HepG2 (cell line): ENCODE results near the gene SNAI3. TPM values are rescaled to one million over a fixed set of nuclear protein-coding genes. Genes with fewer than 3 reads are reported as not detected.

Experiments used
- CBX2 ChIP-seq, 2 experiments: fragments of 200-600 bp in 1 of 2; sonication (generic); formaldehyde crosslinking in 1 of 2; IDR thresholded peaks; 2 replicates each; pipeline versions ENCODE4 v1.7.0 to v1.8.1; 2018 to 2022; ENCODE audit warnings: low read depth in 2 of 2, low read length in 1 of 2, mild to moderate bottlenecking in 1 of 2, missing genetic modification reagents in 1 of 2
- CBX5 ChIP-seq: sonication (generic); formaldehyde crosslinking; IDR thresholded peaks from 2 replicates; pipeline ENCODE4 v1.4.0; 2020; ENCODE audit warnings: missing genetic modification reagents, borderline replicate concordance
- HNF1B ChIP-seq: sonication (generic); formaldehyde crosslinking; IDR thresholded peaks from 2 replicates; pipeline ENCODE4 v1.5.1; 2020; ENCODE audit warnings: mild to moderate bottlenecking, moderate library complexity, missing genetic modification reagents
- MLX ChIP-seq: IDR thresholded peaks from 2 replicates; pipeline ENCODE4 v1.6.1; 2016
- MXD1 ChIP-seq: sonication (generic); formaldehyde crosslinking; IDR thresholded peaks from 2 replicates; pipeline ENCODE4 v1.4.0; 2020; ENCODE audit warnings: mild to moderate bottlenecking, missing genetic modification reagents
- PLSCR1 ChIP-seq: sonication (generic); formaldehyde crosslinking; IDR thresholded peaks from 2 replicates; pipeline ENCODE4 v1.5.0; 2020; ENCODE audit warnings: missing genetic modification reagents, mild to moderate bottlenecking, borderline replicate concordance
- POLR2A ChIP-seq, 2 experiments: IDR thresholded peaks; 2 replicates each; pipeline ENCODE4 v1.6.1; 2011; ENCODE audit warnings: low read depth in 2 of 2, low read length in 2 of 2, mild to moderate bottlenecking in 1 of 2, moderate library complexity in 1 of 2; ENCODE audit not compliant: insufficient read depth in 1 of 2
- POLR2AphosphoS5 ChIP-seq: IDR thresholded peaks from 2 replicates; pipeline ENCODE4 v1.6.1; 2012; ENCODE audit warnings: low read depth, low read length
- SAP130 ChIP-seq: IDR thresholded peaks from 2 replicates; pipeline ENCODE4 v1.6.1; 2016; ENCODE audit warnings: low read depth
- TRIM24 ChIP-seq: sonication (generic); formaldehyde crosslinking; IDR thresholded peaks from 2 replicates; pipeline ENCODE4 v1.8.0; 2022; ENCODE audit warnings: mild to moderate bottlenecking, missing genetic modification reagents
- ZBED4 ChIP-seq: sonication (generic); formaldehyde crosslinking; IDR thresholded peaks from 2 replicates; pipeline ENCODE4 v1.4.0; 2020; ENCODE audit warnings: missing genetic modification reagents, borderline replicate concordance
- ZBTB26 ChIP-seq: IDR thresholded peaks from 2 replicates; pipeline ENCODE4 v1.6.1; 2016; ENCODE audit warnings: missing compliant biosample characterization, missing genetic modification reagents, borderline replicate concordance
- ZBTB7A ChIP-seq: sonication (generic); formaldehyde crosslinking; IDR thresholded peaks from 2 replicates; pipeline ENCODE4 v1.8.0; 2022; ENCODE audit warnings: mild to moderate bottlenecking, missing genetic modification reagents
- ZNF136 ChIP-seq: sonication (generic); formaldehyde crosslinking; IDR thresholded peaks from 2 replicates; pipeline ENCODE4 v1.8.1; 2022; ENCODE audit warnings: low read depth, mild to moderate bottlenecking, moderate library complexity, missing genetic modification reagents
- ZNF280D ChIP-seq: sonication (generic); formaldehyde crosslinking; IDR thresholded peaks from 2 replicates; pipeline ENCODE4 v1.5.1; 2020; ENCODE audit warnings: mild to moderate bottlenecking, missing genetic modification reagents
- ZNF282 ChIP-seq: fragments of 450-650 bp; IDR thresholded peaks from 2 replicates; pipeline ENCODE4 v1.6.1; 2018; ENCODE audit not compliant: partially characterized antibody
- polyA plus RNA-seq, 8 experiments: library from polyadenylated mRNA; depleted of rRNA in 3 of 8; stranded (reverse) in 7 of 8; unstranded in 1 of 8; fragments of >200 nt; fragmentation: Illumina TruSeq in 4 of 8; extraction: Trizol in 4 of 8; gene quantifications; 2 replicates each; pipeline versions ENCODE4 v1.2.1 to v1.2.3, GENCODE V29; 2011 to 2016; ENCODE audit warnings: low read depth in 4 of 8, missing spikeins in 1 of 8, mixed read lengths in 1 of 8; ENCODE audit not compliant: insufficient read depth in 1 of 8
- total RNA-seq, 5 experiments: library from RNA; depleted of rRNA; stranded (reverse); fragments of >200 nt; fragmentation: Illumina TruSeq; extraction: Trizol; gene quantifications; 2 replicates each; pipeline ENCODE4 v1.2.3, GENCODE V29; 2016; ENCODE audit warnings: low read depth in 1 of 5

The SNAI3 gene
- total and polyA plus RNA-seq, 2 of the 13 experiments (the other 11 are each of a cell fraction or from before 2014, with no cell fraction given), result 0.09 to 0.18 TPM

GRCh38 chr16:88649195-88649923 lies 36.9 kb downstream of the SNAI3 start (continued):
- TF ChIP-seq ZNF280D (CRISPR knock-in tag) (no peak), MLX (CRISPR knock-in tag) (no peak), ZBTB26 (CRISPR knock-in tag) (no peak), ZNF136 (CRISPR knock-in tag) (no peak), HNF1B (CRISPR knock-in tag) (peak; percentile 75), ZBED4 (CRISPR knock-in tag) (no peak; the same call in 1 of the 2 replicates), CBX5 (CRISPR knock-in tag) (no peak), CBX2 (IDR thresholded peaks at IDR 0.05; ENCODE audit: low read depth, low read length) (no peak), CBX2 (CRISPR knock-in tag; IDR thresholded peaks at IDR 0.05; ENCODE audit: low read depth) (no peak), ZBTB7A (CRISPR knock-in tag) (no peak), TRIM24 (CRISPR knock-in tag) (no peak), PLSCR1 (no peak), POLR2AphosphoS5 (no peak), SAP130 (CRISPR knock-in tag) (peak; percentile 74), ZNF282 (no peak), MXD1 (CRISPR knock-in tag) (no peak), POLR2A (IDR thresholded peaks at IDR 0.05; ENCODE audit: insufficient read depth in 1 of 2, low read depth in 2 of 2, low read length in 2 of 2) (no peak)
